Measurements from ENCODE around the gene SFRP5.

DNA sequence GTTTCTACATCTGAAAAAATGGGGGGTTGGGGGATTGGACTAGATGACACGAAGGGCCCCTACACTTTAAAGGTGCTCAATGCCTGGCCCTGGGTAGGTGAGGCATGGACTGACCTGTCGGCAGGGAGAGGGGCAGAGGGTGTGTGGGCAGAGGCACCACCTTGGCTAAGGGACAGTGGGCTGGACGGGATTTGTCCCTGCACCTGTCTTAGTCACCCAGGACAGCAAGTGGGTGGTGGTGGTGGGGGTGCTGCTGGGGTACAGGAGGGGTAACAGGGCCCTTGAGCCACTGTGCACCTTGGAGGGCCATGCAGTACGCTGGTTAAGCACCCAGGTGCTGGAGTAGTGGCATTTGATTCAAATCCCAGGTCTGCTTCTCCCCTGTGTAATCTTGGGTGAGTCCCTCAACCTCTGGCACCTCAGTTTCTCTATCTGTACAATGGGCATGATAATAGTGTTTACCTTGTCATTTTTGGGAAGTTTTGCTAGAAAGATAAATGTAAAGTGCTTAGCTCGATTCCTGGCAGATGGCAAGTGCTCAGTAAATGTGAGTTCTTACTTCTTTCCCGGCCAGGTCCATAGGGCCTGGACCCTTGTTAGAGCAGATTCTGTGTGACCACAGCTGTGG, 18.1 kb upstream of the SFRP5 start:
- TF ChIP-seq CBFB (CRISPR knock-in tag; IDR thresholded peaks at IDR 0.05; ENCODE audit: low read depth) (no peak), ATF3 (CRISPR knock-in tag; conservative IDR thresholded peaks at IDR 0.05) (no peak), JUN (CRISPR knock-in tag; IDR thresholded peaks at IDR 0.05) (no peak), MYBL2 (CRISPR knock-in tag; IDR thresholded peaks at IDR 0.05) (no peak), RELA (CRISPR knock-in tag; IDR thresholded peaks at IDR 0.05; ENCODE audit: borderline replicate concordance) (no peak)
- TF ChIP-seq, protein P1, sequence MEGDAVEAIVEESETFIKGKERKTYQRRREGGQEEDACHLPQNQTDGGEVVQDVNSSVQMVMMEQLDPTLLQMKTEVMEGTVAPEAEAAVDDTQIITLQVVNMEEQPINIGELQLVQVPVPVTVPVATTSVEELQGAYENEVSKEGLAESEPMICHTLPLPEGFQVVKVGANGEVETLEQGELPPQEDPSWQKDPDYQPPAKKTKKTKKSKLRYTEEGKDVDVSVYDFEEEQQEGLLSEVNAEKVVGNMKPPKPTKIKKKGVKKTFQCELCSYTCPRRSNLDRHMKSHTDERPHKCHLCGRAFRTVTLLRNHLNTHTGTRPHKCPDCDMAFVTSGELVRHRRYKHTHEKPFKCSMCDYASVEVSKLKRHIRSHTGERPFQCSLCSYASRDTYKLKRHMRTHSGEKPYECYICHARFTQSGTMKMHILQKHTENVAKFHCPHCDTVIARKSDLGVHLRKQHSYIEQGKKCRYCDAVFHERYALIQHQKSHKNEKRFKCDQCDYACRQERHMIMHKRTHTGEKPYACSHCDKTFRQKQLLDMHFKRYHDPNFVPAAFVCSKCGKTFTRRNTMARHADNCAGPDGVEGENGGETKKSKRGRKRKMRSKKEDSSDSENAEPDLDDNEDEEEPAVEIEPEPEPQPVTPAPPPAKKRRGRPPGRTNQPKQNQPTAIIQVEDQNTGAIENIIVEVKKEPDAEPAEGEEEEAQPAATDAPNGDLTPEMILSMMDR (IDR thresholded peaks at IDR 0.05) = no peak
- TF ChIP-seq, protein P2, sequence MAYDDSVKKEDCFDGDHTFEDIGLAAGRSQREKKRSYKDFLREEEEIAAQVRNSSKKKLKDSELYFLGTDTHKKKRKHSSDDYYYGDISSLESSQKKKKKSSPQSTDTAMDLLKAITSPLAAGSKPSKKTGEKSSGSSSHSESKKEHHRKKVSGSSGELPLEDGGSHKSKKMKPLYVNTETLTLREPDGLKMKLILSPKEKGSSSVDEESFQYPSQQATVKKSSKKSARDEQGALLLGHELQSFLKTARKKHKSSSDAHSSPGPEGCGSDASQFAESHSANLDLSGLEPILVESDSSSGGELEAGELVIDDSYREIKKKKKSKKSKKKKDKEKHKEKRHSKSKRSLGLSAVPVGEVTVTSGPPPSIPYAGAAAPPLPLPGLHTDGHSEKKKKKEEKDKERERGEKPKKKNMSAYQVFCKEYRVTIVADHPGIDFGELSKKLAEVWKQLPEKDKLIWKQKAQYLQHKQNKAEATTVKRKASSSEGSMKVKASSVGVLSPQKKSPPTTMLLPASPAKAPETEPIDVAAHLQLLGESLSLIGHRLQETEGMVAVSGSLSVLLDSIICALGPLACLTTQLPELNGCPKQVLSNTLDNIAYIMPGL (CRISPR knock-in tag; IDR thresholded peaks at IDR 0.05) = no peak
